ENCODE measurements around the gene FAM184B.
A peak's percentile ranks its signal among the peaks of the same experiment; 100 is the strongest.

Gene FAM184B

GRCh38 chr4:17690135-17690534, 91.3 kb downstream of the FAM184B start:
- ChIA-PET POLR2A (no interaction called here), CTCF (no interaction called here)
- H3K4me1 ChIP-seq (ENCODE audit: control insufficient read depth, insufficient read depth, low read length), result no peaks in the 10 kb centered on the region
- H3K9me3 ChIP-seq (ENCODE audit: control insufficient read depth, insufficient read depth, low read depth, low read length), result no peaks in the 10 kb centered on the region
- no peak overlapping the region for H3K27ac ChIP-seq (ENCODE audit: extremely low read depth, low read depth, low read length)
- no peak for TF ChIP-seq PBX3 (CRISPR knock-in tag; IDR thresholded peaks at IDR 0.05)
- 0 out of 2 replicates have a peak, but pooled peaks have one; percentile 16 for TF ChIP-seq ZFP3 (tag by site-specific recombination; IDR thresholded peaks at IDR 0.05; ENCODE audit: low read depth)
- no peaks in the 10 kb centered on the region for H3K36me3 ChIP-seq (ENCODE audit: control insufficient read depth in 2 of 2, insufficient read depth in 1 of 2, low read length in 2 of 2)
- no peak overlapping the region for H3K4me3 ChIP-seq (ENCODE audit: low read depth, low read length)

- POLR2A ChIA-PET, result no interaction called here
- H3K4me3 ChIP-seq (ENCODE audit: low read depth, low read length), result no peak overlapping the region
These were observed 93.4 kb downstream of the FAM184B start for GRCh38 chr4:17688011-17688441.

GRCh38 chr4:17687237-17687857, 94.1 kb downstream of the FAM184B start:
- ChIA-PET CTCF (interaction anchor here (0.6 kb wide), 1 partner anchor 170 kb away, joined by 6 read pairs; no protein-coding TSS in a partner anchor), POLR2A (no interaction called here)
- peak; percentile 81 for TF ChIP-seq ATF2 (tag by site-specific recombination; IDR thresholded peaks at IDR 0.05; ENCODE audit: low read depth)
- 0 out of 2 replicates have a peak, but pooled peaks have one; percentile 30 for TF ChIP-seq ZEB2 (tag by site-specific recombination; IDR thresholded peaks at IDR 0.05)
- 0 out of 2 replicates have a peak, but pooled peaks have one; percentile 12 for TF ChIP-seq PATZ1 (tag by site-specific recombination; IDR thresholded peaks at IDR 0.05)
- TF ChIP-seq TRIM28 (IDR thresholded peaks at IDR 0.05; ENCODE audit: borderline replicate concordance, low read length), result peak; percentile 89
- TF ChIP-seq ZNF704 (tag by site-specific recombination; IDR thresholded peaks at IDR 0.05), result no peak

More at GRCh38 chr4:17688011-17688441, 93.4 kb downstream of the FAM184B start:
- TF ChIP-seq ZNF146 (tag by site-specific recombination; IDR thresholded peaks at IDR 0.05) (no peak), SETDB1 (IDR thresholded peaks at IDR 0.05; ENCODE audit: insufficient read length, low read length) (no peak), ZNF654 (tag by site-specific recombination; IDR thresholded peaks at IDR 0.05; ENCODE audit: low read depth) (no peak), ZNF792 (tag by site-specific recombination; IDR thresholded peaks at IDR 0.05) (no peak), INSM2 (tag by site-specific recombination; IDR thresholded peaks at IDR 0.05) (no peak), ZNF350 (tag by site-specific recombination; IDR thresholded peaks at IDR 0.05) (no peak), ZNF148 (tag by site-specific recombination; IDR thresholded peaks at IDR 0.05; ENCODE audit: borderline replicate concordance) (no peak), ZNF24 (tag by site-specific recombination; IDR thresholded peaks at IDR 0.05) (no peak), BCL6B (tag by site-specific recombination; IDR thresholded peaks at IDR 0.05) (no peak), ZXDB (tag by site-specific recombination; IDR thresholded peaks at IDR 0.05) (no peak)
- H3K9me3 ChIP-seq (ENCODE audit: control insufficient read depth, insufficient read depth, low read depth, low read length), result no peaks in the 10 kb centered on the region
- CTCF ChIA-PET, result no interaction called here
- no peak overlapping the region for H3K27ac ChIP-seq (ENCODE audit: extremely low read depth, low read depth, low read length)
- H3K4me1 ChIP-seq (ENCODE audit: control insufficient read depth, insufficient read depth, low read length), result no peaks in the 10 kb centered on the region
- no peaks in the 10 kb centered on the region for H3K36me3 ChIP-seq (ENCODE audit: control insufficient read depth in 2 of 2, insufficient read depth in 1 of 2, low read length in 2 of 2)

More at GRCh38 chr4:17687237-17687857, 94.1 kb downstream of the FAM184B start:
- Histone ChIP-seq H3K27ac (ENCODE audit: extremely low read depth, low read depth, low read length) (no peak overlapping the region), H3K36me3 (ENCODE audit: control insufficient read depth in 2 of 2, insufficient read depth in 1 of 2, low read length in 2 of 2) (no peaks in the 10 kb centered on the region), H3K4me1 (ENCODE audit: control insufficient read depth, insufficient read depth, low read length) (no peaks in the 10 kb centered on the region), H3K9me3 (ENCODE audit: control insufficient read depth, insufficient read depth, low read depth, low read length) (no peaks in the 10 kb centered on the region), H3K4me3 (ENCODE audit: low read depth, low read length) (no peak overlapping the region)
